HG02642 (cell line): Measurements from ENCODE around the gene OVCH2.

Experiments
- ATAC-seq: cut with Tn5 transposase; IDR thresholded peaks from one replicate; pipeline ENCODE4 v1.9.1; 2021; ENCODE audit warnings: mild to moderate bottlenecking; ENCODE audit not compliant: unreplicated experiment, poor library complexity

Gene OVCH2

GRCh38 chr11:7643314-7643713 lies 63.0 kb downstream of the OVCH2 start:
- ATAC-seq: no peak

DNA sequence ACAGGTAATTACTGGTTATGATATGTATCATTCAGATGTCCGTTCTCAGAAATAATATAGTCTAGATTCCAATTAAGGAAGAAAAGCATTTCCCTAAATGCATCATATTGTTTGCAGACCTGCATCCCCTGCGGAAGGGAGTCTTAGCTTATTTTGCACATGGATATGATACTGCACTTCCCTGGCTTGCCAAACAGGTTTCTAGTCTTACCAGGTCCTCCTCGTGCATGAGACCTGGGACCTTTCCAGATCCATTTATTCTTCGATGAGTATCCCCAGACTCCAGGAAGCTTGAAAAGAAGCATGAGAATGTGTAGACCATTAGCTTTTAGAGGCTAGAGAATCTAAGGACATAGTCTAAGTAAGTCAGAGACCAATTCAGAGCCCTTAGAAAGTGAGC lies 63.5 kb downstream of the OVCH2 start:
- no peak for ATAC-seq

DNA sequence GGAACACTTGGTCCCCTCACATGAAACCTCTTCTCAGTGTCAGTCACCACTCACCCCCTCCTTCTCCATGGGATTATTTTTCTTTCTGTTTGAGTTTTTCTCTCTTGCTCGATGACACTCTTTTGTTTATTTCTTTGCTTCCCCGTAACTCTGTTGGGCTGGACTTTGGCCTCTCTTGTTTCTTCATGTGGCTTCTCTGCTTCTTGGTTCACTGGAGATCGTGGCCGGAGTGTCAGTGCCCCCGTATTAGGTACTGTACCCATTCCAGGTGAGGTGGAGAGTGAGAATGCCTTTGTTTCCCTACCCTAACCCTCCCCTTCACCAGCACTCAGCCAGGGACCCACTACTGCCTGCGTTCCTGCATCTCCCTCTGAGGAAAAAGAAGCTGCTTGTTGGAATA lies 65.5 kb downstream of the OVCH2 start:
- ATAC-seq: no peak

DNA sequence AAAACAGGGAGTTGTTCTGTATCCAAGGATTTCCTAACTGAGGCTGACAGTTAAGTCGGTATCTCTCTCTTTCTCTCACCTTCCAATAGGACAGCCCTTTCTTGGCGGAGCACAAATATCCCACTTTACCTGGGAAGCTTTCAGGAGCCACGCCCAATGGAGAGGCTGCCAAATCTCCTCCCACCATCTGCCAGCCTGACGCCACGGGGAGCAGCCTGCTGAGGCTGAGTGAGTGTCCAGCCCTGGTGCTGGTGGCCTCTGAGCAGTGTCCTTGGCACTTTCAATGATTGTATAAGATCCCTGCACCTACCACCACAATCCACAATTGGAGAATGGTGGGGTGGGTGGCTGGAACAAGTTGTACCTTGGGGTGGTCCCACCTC lies 66.6 kb downstream of the OVCH2 start:
- ATAC-seq: no peak
